HepG2 (cell line): ENCODE measurements around the gene BPHL. TPM values are rescaled to one million over a fixed set of nuclear protein-coding genes. Genes with fewer than 3 reads are reported as not detected.

ENCODE experiments used
- ATF7-NPFF ChIP-seq: sonication (generic); formaldehyde crosslinking; IDR thresholded peaks from 2 replicates; pipeline ENCODE4 v1.8.1; 2023; ENCODE audit warnings: mild to moderate bottlenecking, low read depth, missing genetic modification reagents, moderate library complexity
- BORCS8-MEF2B ChIP-seq: sonication (generic); formaldehyde crosslinking; IDR thresholded peaks from 2 replicates; pipeline ENCODE4 v1.8.0; 2022; ENCODE audit warnings: mild to moderate bottlenecking, missing genetic modification reagents
- HMGXB3 ChIP-seq: sonication (generic); formaldehyde crosslinking; IDR thresholded peaks from 2 replicates; pipeline ENCODE4 v1.4.0; 2020; ENCODE audit warnings: missing genetic modification reagents, borderline replicate concordance
- HOXA3 ChIP-seq: sonication (generic); formaldehyde crosslinking; IDR thresholded peaks from 2 replicates; pipeline ENCODE4 v1.5.0; 2020; ENCODE audit warnings: missing genetic modification reagents
- KLF15 ChIP-seq: sonication (generic); formaldehyde crosslinking; IDR thresholded peaks from 2 replicates; pipeline ENCODE4 v1.8.1; 2023; ENCODE audit warnings: borderline replicate concordance, mild to moderate bottlenecking, inconsistent platforms, missing genetic modification reagents, mixed read lengths
- PHF20 ChIP-seq: sonication (generic); formaldehyde crosslinking; IDR thresholded peaks from 2 replicates; pipeline ENCODE4 v1.5.0; 2020; ENCODE audit warnings: mild to moderate bottlenecking, missing genetic modification reagents
- PITX1 ChIP-seq: sonication (generic); formaldehyde crosslinking; IDR thresholded peaks from 2 replicates; pipeline ENCODE4 v1.5.1; 2020; ENCODE audit warnings: mild to moderate bottlenecking, missing genetic modification reagents
- PPARG ChIP-seq: conservative IDR thresholded peaks from 2 replicates; pipeline ENCODE4 v1.6.1; 2016; ENCODE audit warnings: missing biosample characterization, missing genetic modification reagents
- RARA ChIP-seq: IDR thresholded peaks from 2 replicates; pipeline ENCODE4 v1.6.1; 2016; ENCODE audit warnings: missing genetic modification reagents, missing compliant biosample characterization
- RXRA ChIP-seq: sonication (generic); formaldehyde crosslinking; IDR thresholded peaks from 2 replicates; pipeline ENCODE4 v1.5.1; 2020; ENCODE audit warnings: missing genetic modification reagents
- SALL2 ChIP-seq: sonication (generic); formaldehyde crosslinking; IDR thresholded peaks from 2 replicates; pipeline ENCODE4 v1.8.1; 2023; ENCODE audit warnings: mild to moderate bottlenecking, missing genetic modification reagents, inconsistent platforms
- SOX5 ChIP-seq: IDR thresholded peaks from 2 replicates; pipeline ENCODE4 v1.6.1; 2016; ENCODE audit warnings: borderline replicate concordance
- ZBTB42 ChIP-seq: sonication (generic); formaldehyde crosslinking; IDR thresholded peaks from 2 replicates; pipeline ENCODE4 v1.5.0; 2020; ENCODE audit warnings: mild to moderate bottlenecking, missing genetic modification reagents
- ZNF17 ChIP-seq: sonication (generic); formaldehyde crosslinking; IDR thresholded peaks from 2 replicates; pipeline ENCODE4 v1.5.0; 2020; ENCODE audit warnings: mild to moderate bottlenecking, missing genetic modification reagents
- ZNF24 ChIP-seq: fragments of 450-650 bp; IDR thresholded peaks from 2 replicates; pipeline ENCODE4 v1.6.1; 2017; ENCODE audit warnings: antibody characterized with exemption, mild to moderate bottlenecking
- ZNF264 ChIP-seq: sonication (generic); formaldehyde crosslinking; IDR thresholded peaks from 2 replicates; pipeline ENCODE4 v1.4.0; 2020; ENCODE audit warnings: missing genetic modification reagents
- ZNF354B ChIP-seq: sonication (generic); formaldehyde crosslinking; IDR thresholded peaks from 2 replicates; pipeline ENCODE4 v1.8.0; 2022; ENCODE audit warnings: mild to moderate bottlenecking, missing genetic modification reagents
- ZNF549 ChIP-seq: sonication (generic); formaldehyde crosslinking; IDR thresholded peaks from 2 replicates; pipeline ENCODE4 v1.5.0; 2020; ENCODE audit warnings: missing genetic modification reagents
- ZNF589 ChIP-seq: sonication (generic); formaldehyde crosslinking; conservative IDR thresholded peaks from 2 replicates; pipeline ENCODE4 v1.8.0; 2022; ENCODE audit warnings: mild to moderate bottlenecking, moderate library complexity, missing genetic modification reagents
- polyA plus RNA-seq, 8 experiments: library from polyadenylated mRNA; depleted of rRNA in 3 of 8; stranded (reverse) in 7 of 8; unstranded in 1 of 8; fragments of >200 nt; fragmentation: Illumina TruSeq in 4 of 8; extraction: Trizol in 4 of 8; gene quantifications; 2 replicates each; pipeline versions ENCODE4 v1.2.1 to v1.2.3, GENCODE V29; 2011 to 2016; ENCODE audit warnings: low read depth in 4 of 8, missing spikeins in 1 of 8, mixed read lengths in 1 of 8; ENCODE audit not compliant: insufficient read depth in 1 of 8
- total RNA-seq, 5 experiments: library from RNA; depleted of rRNA; stranded (reverse); fragments of >200 nt; fragmentation: Illumina TruSeq; extraction: Trizol; gene quantifications; 2 replicates each; pipeline ENCODE4 v1.2.3, GENCODE V29; 2016; ENCODE audit warnings: low read depth in 1 of 5
- TF ChIP-seq, protein P1 (sequence below): sonication (generic); formaldehyde crosslinking; IDR thresholded peaks from 2 replicates; pipeline ENCODE4; 2020; ENCODE audit warnings: missing genetic modification reagents, mild to moderate bottlenecking, borderline replicate concordance
- TF ChIP-seq, protein P2 (sequence below): sonication (generic); formaldehyde crosslinking; IDR thresholded peaks from 2 replicates; pipeline ENCODE4 v1.4.0; 2020; ENCODE audit warnings: mild to moderate bottlenecking, missing genetic modification reagents

BPHL gene
- total and polyA plus RNA-seq, 2 of the 13 experiments (the other 11 are each of a cell fraction or from before 2014, with no cell fraction given) = 37.8 to 39.5 TPM

- TF ChIP-seq HMGXB3 (CRISPR knock-in tag) = peak; percentile 75; the same call in 1 of the 2 replicates
- no peak for TF ChIP-seq KLF15
- TF ChIP-seq, protein P1, sequence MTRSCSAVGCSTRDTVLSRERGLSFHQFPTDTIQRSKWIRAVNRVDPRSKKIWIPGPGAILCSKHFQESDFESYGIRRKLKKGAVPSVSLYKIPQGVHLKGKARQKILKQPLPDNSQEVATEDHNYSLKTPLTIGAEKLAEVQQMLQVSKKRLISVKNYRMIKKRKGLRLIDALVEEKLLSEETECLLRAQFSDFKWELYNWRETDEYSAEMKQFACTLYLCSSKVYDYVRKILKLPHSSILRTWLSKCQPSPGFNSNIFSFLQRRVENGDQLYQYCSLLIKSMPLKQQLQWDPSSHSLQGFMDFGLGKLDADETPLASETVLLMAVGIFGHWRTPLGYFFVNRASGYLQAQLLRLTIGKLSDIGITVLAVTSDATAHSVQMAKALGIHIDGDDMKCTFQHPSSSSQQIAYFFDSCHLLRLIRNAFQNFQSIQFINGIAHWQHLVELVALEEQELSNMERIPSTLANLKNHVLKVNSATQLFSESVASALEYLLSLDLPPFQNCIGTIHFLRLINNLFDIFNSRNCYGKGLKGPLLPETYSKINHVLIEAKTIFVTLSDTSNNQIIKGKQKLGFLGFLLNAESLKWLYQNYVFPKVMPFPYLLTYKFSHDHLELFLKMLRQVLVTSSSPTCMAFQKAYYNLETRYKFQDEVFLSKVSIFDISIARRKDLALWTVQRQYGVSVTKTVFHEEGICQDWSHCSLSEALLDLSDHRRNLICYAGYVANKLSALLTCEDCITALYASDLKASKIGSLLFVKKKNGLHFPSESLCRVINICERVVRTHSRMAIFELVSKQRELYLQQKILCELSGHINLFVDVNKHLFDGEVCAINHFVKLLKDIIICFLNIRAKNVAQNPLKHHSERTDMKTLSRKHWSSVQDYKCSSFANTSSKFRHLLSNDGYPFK (CRISPR knock-in tag) = no peak; the same call in 1 of the 2 replicates
- peak; percentile 95 for TF ChIP-seq RXRA (CRISPR knock-in tag)
- peak; percentile 57; the same call in 1 of the 2 replicates for TF ChIP-seq PHF20 (CRISPR knock-in tag)
- TF ChIP-seq SOX5 (CRISPR knock-in tag) = peak; percentile 89; the same call in 1 of the 2 replicates
- no peak for TF ChIP-seq ZNF549 (CRISPR knock-in tag)
- TF ChIP-seq, protein P2, sequence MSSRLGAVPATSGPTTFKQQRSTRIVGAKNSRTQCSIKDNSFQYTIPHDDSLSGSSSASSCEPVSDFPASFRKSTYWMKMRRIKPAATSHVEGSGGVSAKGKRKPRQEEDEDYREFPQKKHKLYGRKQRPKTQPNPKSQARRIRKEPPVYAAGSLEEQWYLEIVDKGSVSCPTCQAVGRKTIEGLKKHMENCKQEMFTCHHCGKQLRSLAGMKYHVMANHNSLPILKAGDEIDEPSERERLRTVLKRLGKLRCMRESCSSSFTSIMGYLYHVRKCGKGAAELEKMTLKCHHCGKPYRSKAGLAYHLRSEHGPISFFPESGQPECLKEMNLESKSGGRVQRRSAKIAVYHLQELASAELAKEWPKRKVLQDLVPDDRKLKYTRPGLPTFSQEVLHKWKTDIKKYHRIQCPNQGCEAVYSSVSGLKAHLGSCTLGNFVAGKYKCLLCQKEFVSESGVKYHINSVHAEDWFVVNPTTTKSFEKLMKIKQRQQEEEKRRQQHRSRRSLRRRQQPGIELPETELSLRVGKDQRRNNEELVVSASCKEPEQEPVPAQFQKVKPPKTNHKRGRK (CRISPR knock-in tag) = no peak
- peak; percentile 77 for TF ChIP-seq PPARG (CRISPR knock-in tag)
- TF ChIP-seq RARA (CRISPR knock-in tag) = peak; percentile 86
- TF ChIP-seq PITX1 (CRISPR knock-in tag) = peak; percentile 91
- no peak for TF ChIP-seq ZNF354B (CRISPR knock-in tag)
- TF ChIP-seq SALL2 (CRISPR knock-in tag) = peak; percentile 84
- TF ChIP-seq ZNF17 (CRISPR knock-in tag) = no peak
- no peak for TF ChIP-seq ATF7-NPFF (CRISPR knock-in tag)
- TF ChIP-seq ZNF264 (CRISPR knock-in tag) = peak; percentile 81
- no peak for TF ChIP-seq ZNF589 (CRISPR knock-in tag)
- peak; percentile 24; the same call in 1 of the 2 replicates for TF ChIP-seq BORCS8-MEF2B
- peak; percentile 83 for TF ChIP-seq HOXA3 (CRISPR knock-in tag)
- TF ChIP-seq ZBTB42 = peak; percentile 98
- TF ChIP-seq ZNF24 = peak; percentile 43; the same call in 1 of the 2 replicates
Measured at GRCh38 chr6:3139090-3139903, 20.8 kb downstream of the BPHL start (continued).
